ENCODE results near the gene HELZ2.
"Not testable (repeated sequence)": the region's sequence is repeated elsewhere in the genome, so short reads cannot be mapped to it uniquely, and the experiment has no call there.

The HELZ2 gene, protein sequence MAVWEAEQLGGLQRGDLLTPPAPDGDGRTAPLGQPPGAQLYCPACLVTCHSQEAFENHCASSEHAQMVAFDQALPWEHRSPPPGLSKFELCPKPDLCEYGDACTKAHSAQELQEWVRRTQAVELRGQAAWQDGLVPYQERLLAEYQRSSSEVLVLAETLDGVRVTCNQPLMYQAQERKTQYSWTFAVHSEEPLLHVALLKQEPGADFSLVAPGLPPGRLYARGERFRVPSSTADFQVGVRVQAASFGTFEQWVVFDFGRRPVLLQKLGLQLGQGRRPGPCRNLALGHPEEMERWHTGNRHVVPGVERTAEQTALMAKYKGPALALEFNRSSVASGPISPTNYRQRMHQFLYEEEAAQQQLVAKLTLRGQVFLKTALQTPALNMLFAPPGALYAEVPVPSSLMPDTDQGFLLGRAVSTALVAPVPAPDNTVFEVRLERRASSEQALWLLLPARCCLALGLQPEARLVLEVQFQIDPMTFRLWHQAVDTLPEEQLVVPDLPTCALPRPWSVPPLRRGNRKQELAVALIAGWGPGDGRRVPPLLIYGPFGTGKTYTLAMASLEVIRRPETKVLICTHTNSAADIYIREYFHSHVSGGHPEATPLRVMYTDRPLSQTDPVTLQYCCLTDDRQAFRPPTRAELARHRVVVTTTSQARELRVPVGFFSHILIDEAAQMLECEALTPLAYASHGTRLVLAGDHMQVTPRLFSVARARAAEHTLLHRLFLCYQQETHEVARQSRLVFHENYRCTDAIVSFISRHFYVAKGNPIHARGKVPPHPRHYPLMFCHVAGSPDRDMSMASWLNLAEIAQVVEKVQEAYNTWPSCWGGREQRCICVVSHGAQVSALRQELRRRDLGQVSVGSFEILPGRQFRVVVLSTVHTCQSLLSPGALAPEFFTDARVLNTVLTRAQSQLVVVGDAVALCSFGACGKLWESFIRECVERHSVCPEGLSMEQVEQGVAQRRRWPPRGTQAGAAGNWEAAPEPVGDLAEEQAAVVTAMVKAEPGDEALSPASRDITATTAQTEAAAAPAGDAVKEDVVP (N-terminal part only)

GRCh38 chr20:63574156-63574828 lies at the start of gene HELZ2:
Gene HELZ2, minus strand, starts transcription at chr20:63574239. Its CDS starts 1,854 bp downstream, at chr20:63572385.
- in situ Hi-C loops (cut with HindIII; ENCODE audit: low sequenced_read_pairs) = no loop called here

DNA sequence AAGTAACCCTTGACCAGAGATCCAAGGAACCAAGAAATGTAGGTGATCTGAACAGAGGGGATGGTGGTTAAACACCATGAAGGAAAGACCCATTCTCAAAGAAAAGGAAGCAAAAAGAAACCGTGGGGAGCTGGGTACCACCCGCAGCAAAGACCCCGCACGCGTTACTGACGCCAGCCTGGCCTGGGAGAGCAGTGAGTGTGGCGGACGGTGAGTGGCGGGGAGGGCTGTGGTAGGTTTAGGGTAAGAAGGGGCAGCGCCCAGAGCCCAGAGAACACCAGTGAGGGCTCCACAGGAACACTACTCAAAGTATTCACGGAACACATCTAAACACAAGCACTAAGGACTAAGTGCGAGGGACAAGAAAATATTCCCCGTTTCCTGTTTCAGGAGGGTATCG lies 48.7 kb upstream of the HELZ2 start:
- in situ Hi-C loops (cut with HindIII; ENCODE audit: low sequenced_read_pairs) = no loop called here

- in situ Hi-C loops (cut with HindIII; ENCODE audit: low sequenced_read_pairs) = no loop called here
These were observed 48.1 kb upstream of the HELZ2 start for GRCh38 chr20:63622096-63622495.

DNA sequence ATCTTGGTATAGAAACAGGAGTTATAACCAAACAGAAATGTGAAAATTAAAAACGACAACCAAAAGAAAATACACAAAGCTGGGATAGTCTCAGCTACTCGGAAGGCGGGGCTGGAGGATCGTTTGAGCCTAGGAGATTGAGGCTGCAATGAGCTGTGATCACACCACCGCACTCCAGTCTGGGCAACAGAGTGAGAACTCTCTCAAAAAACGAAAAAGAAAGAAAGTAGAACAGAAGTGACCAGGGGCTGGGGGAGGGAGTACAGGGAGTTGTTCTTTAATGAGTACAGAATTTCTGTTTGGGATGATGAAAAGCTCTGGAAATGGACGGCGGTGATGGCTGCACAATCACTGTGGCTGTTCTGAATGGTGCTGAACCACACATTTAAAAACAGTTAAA lies 47.0 kb upstream of the HELZ2 start:
- in situ Hi-C loops (cut with HindIII; ENCODE audit: low sequenced_read_pairs) = no loop called here

- in situ Hi-C loops (cut with HindIII; ENCODE audit: low sequenced_read_pairs) = no loop called here
These were observed 45.5 kb upstream of the HELZ2 start for GRCh38 chr20:63619505-63619904.

- in situ Hi-C loops (cut with HindIII; ENCODE audit: low sequenced_read_pairs) = no loop called here
These were observed 45.0 kb upstream of the HELZ2 start for GRCh38 chr20:63619086-63619485.

DNA sequence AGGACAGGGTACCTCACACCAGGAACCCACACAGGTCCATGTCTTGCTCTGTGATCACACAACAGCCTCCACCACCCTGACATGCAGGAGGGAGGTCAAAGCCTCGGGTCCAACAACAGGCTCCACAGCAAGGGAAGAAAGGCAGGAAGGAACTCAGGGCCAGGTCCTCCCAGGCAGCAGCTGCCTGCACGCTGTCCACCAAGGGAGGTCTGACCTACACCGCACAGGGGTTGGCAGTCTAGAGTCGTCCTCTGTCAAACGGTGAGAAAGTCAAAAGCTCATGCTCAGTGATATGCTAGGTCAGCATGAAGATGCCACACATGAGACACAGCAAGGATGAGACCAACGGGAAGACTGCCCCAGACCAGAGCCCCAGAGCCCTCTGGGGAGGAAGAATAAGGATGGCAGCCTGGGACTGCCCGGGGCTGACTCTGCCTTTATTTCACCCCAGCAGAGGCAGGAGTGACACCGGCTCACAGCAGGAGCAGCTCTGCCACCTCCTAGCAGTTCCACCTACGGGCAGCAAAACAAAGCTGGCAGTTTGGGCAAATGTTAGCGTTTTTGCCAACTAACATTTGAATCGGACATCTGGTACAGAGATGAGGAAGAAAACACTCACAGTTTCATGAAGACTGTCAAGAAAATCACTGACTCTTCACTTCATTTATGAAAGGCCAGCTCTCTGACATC lies 44.4 kb upstream of the HELZ2 start:
- in situ Hi-C loops (cut with HindIII; ENCODE audit: low sequenced_read_pairs) = no loop called here

GRCh38 chr20:63617876-63618265 lies 43.8 kb upstream of the HELZ2 start:
- in situ Hi-C loops (cut with HindIII; ENCODE audit: low sequenced_read_pairs) = no loop called here

GRCh38 chr20:63617092-63617875 lies 43.2 kb upstream of the HELZ2 start:
- in situ Hi-C loops (cut with HindIII; ENCODE audit: low sequenced_read_pairs) = no loop called here

DNA sequence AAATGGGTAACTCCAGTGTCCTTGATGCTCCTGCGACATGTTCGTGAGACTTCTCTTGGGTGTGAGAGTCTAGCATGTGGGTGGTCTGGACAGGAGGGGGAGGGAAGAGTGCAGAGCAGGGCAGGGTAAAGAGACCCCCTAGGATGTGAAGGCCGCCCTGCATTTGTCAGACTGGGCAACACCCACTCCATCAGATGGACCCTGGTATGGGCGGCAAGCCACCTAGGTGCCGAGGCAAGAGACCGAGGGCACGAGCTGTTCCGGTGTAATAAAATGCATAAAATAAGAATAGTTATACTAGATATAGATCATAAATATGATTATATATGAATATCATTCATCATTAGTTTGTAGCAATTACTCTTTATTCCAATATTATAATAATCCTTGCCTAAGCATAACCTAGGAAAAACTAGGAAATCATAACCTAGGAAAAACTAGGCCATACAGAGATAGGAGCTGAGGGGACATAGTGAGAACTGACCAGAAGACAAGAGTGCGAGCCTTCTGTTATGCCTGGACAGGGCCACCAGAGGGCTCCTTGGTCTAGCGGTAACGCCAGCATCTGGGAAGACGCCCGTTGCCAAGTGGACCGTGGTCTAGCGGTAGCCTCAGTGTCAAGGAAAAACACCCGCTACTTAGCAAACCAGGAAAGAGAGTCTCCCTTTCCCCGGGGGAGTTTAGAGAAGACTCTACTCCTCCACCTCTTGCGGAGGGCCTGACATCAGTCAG lies 40.0 kb upstream of the HELZ2 start:
- in situ Hi-C loops (cut with HindIII; ENCODE audit: low sequenced_read_pairs) = loop anchor here (5.0 kb wide), 2 partner anchors 48 to 77 kb away; partner anchors contain the start of gene PTK6

GRCh38 chr20:63612276-63612931 lies 38.4 kb upstream of the HELZ2 start:
- in situ Hi-C loops (cut with HindIII; ENCODE audit: low sequenced_read_pairs) = loop anchor here (5.0 kb wide), 2 partner anchors 50 to 75 kb away; partner anchors contain the start of gene PTK6

GRCh38 chr20:63611646-63612045 lies 37.6 kb upstream of the HELZ2 start:
- in situ Hi-C loops (cut with HindIII; ENCODE audit: low sequenced_read_pairs) = loop anchor here (5.0 kb wide), 2 partner anchors 51 to 74 kb away; partner anchors contain the start of gene PTK6

- in situ Hi-C loops (cut with HindIII; ENCODE audit: low sequenced_read_pairs) = loop anchor here (5.0 kb wide), 2 partner anchors 51 to 74 kb away; partner anchors contain the start of gene PTK6
These were observed 36.8 kb upstream of the HELZ2 start for GRCh38 chr20:63610581-63611435.

DNA sequence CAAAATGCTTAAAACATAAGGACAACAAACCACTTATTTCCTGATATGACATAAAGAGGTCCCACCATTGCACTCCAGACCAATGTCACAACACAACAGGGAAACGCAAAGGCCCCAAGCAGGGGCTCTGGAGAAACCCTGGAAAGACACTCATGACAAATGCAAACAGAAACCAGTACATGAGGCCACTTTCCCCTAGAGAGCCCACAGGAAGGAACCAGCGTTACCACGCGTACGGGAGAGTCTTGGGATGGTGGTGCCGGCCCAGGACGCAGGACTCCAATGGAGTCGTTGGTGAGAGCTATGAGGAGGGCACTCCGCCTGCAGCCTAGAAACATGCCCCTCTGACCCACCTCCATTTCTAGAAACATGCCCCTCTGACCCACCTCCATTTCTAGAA lies 32.6 kb upstream of the HELZ2 start:
- in situ Hi-C loops (cut with HindIII; ENCODE audit: low sequenced_read_pairs) = no loop called here

DNA sequence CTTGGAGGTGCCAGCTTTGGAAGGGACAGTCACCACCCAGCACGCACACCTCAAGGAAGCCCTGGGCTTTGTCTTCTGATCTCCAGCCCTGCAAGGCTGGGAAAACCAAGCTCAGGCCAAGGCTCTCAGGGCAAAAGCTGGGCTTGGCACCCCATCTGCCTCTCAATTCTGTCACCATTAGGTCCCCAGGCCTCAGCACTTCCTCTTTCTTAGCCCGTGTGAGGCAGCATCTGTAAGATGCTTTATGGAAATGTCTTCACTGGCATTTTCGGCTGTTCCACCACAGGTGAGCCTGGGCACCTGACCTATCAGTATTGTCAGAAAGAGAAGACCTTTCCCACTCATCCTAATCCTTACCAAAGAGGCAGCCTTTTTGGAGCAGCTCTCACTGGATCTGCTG lies 28.3 kb upstream of the HELZ2 start:
- in situ Hi-C loops (cut with HindIII; ENCODE audit: low sequenced_read_pairs) = no loop called here

DNA sequence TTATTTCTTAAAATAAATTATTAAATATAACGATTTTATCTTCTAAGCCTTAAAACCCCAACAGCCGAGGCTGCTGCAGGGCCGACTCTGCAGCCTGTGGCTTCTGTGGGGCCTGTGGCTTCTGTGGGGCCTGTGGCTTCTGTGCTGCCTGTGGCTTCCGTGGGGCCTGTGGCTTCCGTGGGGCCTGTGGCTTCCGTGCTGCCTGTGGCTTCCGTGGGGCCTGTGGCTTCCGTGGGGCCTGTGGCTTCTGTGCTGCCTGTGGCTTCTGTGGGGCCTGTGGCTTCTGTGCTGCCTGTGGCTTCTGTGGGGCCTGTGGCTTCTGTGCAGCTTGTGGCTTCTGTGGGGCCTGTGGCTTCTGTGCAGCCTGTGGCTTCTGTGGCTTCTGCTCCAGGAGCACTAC lies 27.6 kb upstream of the HELZ2 start:
- in situ Hi-C loops (cut with HindIII; ENCODE audit: low sequenced_read_pairs) = not testable (repeated sequence)

- in situ Hi-C loops (cut with HindIII; ENCODE audit: low sequenced_read_pairs) = loop anchor here (10.0 kb wide), 2 partner anchors 65 to 165 kb away; partner anchors contain the start of gene PTK6
These were observed 25.5 kb upstream of the HELZ2 start for GRCh38 chr20:63599396-63600050.
